Stimulated activated CD8-positive, alpha-beta memory T cell treated with anti-CD3 and anti-CD28 coated beads, Interleukin-12 subunit alpha, Interleukin-12 subunit beta, amount 100 ng/mL, for 24 hours (primary cell): ENCODE results near the gene SSU72.
"Not testable (repeated sequence)": the region's sequence is repeated elsewhere in the genome, so short reads cannot be mapped to it uniquely, and the experiment has no call there.

Experiments used
- DNase-seq: peaks from one replicate; pipeline ENCODE4 v3.0.0-alpha.2; 2020; ENCODE audit errors: extremely low read depth

The SSU72 gene

GRCh38 chr1:1527092-1527816 lies 47.4 kb downstream of the SSU72 start:
- DNase-seq, result no peak

DNA sequence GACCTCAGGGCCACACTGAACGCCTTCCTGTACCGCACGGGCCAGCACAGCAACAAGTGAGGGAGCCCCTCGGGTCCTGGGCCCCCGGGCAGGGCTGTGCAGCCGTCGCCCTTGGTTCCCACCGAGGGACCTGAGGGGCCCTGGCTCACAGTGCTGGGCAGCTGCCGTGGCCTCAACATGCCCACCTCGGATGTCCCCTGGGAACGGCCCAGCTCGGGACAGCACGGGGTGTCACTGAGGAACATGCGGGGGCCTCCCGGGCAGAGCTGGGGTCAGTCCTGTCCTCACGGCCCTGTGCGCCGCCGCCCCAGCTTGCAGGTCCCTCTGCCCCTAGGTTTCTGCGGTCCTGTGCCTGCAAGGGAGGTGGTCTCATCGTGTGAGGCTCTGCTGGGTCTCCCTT lies 48.2 kb downstream of the SSU72 start:
- not testable (repeated sequence) for DNase-seq

GRCh38 chr1:1524750-1525383 lies 49.8 kb downstream of the SSU72 start:
- DNase-seq, result not testable (repeated sequence)

DNA sequence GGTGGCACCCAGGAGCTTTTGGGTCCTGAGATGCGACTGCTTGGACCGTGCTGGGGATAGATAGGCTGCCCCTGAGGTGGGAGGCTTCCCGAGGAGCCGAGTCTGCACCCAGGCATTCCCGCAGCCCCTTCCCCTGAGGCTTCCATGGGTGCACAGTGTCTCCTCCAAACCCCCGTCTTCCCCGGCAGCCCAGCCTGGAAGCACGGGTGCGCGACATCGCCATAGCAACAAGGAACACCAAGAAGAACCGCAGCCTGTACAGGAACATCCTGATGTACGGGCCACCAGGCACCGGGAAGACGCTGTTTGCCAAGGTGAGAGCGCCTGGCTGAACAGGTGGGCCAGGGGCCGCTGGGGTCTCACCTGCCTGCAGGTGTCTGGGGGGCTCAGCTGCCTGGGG lies 51.0 kb downstream of the SSU72 start:
- not testable (repeated sequence) for DNase-seq

- DNase-seq, result not testable (repeated sequence)
Observed at GRCh38 chr1:1523226-1523625, 51.4 kb downstream of the SSU72 start.

- not testable (repeated sequence) for DNase-seq
Observed at GRCh38 chr1:1522536-1522935, 52.1 kb downstream of the SSU72 start.

GRCh38 chr1:1521331-1521730 lies 53.3 kb downstream of the SSU72 start:
- no peak for DNase-seq

DNA sequence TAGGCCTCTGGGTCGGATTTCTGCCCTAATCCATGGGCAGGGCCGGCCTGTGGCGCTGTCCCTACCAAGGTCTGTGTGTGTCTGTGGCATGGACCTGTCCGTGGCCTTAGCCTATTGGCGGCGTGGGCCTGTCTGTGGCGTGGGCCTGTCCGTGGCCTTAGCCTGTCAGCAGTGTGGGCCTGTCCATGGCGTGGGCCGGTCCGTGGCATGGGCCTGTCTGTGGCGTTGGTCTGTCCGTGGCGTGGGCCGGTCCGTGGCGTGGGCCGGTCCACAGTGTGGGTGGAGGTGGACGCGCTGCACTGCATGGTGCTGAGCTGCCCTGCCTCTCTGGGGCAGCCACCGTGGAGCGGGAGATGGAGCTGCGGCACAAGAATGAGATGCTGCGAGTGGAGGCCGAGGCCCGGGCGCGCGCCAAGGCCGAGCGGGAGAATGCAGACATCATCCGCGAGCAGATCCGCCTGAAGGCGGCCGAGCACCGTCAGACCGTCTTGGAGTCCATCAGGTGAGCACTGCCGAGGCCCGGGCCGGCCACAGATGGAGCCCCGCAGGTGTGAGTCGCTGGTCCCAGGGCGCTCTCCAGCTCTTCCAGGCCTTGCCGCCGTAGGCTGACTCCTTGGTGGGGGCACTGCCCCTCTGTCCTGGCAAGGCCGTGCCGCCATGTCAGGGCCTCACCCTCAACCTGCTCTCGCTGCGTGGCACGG lies 54.7 kb downstream of the SSU72 start:
- DNase-seq, result not testable (repeated sequence)

DNA sequence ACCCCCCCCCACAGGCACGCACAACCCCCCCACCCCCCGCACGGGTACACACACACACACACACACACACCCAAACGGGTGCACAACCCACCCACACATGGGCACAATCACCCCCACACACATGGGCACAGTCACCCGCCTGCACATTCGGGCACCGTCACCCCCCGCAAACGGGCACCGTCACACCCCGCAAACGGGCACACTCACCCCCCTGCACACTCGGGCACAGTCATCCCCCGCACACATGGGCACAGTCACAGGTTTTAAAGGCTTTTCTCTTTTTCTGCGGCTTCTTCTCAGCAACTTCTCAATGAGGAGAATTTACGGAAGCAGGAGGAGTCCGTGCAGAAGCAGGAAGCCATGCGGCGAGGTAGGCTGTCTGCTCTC lies 56.0 kb downstream of the SSU72 start:
- not testable (repeated sequence) for DNase-seq

DNA sequence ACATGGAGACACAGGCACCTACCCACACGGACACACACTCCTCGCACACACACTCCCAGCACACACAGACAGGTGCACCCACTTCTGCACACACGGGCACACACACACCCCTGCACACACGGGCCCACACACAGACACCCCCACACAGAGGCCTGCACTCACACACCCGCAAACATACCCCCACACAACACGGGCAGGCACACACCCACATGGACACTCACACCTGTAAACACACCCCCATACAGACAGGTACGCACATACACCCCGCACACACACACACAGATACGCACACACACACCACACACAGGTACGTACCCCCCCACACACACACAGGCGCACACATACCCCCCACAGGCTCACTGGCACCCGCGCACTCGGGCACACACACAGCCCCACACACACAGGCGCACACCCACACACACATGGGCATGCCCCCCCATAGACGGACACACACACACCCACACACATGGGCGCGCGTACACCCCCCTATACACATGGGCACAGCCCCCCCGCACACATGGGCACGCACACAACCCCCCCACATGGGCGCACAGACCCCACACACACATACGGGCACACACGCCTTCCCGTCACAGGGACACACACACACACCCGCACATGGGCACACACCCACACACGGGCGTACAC lies 56.6 kb downstream of the SSU72 start:
- DNase-seq, result no peak

DNA sequence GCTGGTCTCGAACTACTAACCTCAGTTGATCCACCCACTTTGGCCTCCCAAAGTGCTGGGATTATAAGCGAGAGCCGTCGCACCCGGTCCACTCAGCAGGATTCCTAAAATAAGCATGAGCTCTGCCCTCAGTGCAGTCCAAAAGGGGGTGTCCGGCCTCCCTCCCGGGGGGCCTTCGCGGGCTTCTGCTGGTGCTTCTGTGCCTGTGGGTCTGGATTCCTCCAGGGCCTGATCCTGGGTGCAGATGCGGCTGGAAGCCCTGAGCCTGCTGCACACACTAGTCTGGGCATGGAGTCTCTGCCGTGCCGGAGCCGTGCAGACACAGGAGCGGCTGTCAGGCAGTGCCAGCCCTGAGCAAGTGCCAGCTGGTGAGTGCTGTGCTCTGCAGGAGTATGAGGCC lies 57.7 kb downstream of the SSU72 start:
- not testable (repeated sequence) for DNase-seq

- DNase-seq, result not testable (repeated sequence)
Observed at GRCh38 chr1:1514376-1514775, 60.3 kb downstream of the SSU72 start.

DNA sequence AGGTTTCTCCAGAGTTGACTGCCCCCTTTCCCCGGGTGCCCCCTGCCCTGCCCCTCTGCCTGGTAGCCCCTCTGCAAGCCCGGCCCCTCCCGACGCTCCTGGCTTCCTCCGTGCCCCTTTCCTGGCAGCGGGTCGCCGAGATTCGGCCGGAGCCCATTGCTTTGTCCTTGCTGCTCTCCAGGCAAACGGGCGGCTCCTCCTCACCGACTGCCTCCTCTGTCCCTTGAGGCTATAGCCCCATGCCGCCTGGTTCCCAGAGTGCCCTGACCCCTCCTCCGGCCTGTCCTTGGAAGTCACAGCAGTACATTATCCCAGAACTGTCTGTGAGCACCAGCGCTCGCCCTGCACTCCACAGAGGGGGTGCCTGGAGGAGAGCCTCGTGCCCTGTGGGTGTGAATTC lies 61.0 kb downstream of the SSU72 start:
- DNase-seq, result not testable (repeated sequence)

GRCh38 chr1:1512425-1512824 lies 62.2 kb downstream of the SSU72 start:
- DNase-seq, result not testable (repeated sequence)

- DNase-seq, result peak; percentile 96
Observed at GRCh38 chr1:1511533-1512285, 63.0 kb downstream of the SSU72 start, which contains the start of gene ATAD3A. TSS of gene ATAD3A (plus strand) at chr1:1512162. CDS start at chr1:1512269, 107 bp downstream.

- no peak for DNase-seq
Observed at GRCh38 chr1:1510912-1511532, 63.6 kb downstream of the SSU72 start.

DNA sequence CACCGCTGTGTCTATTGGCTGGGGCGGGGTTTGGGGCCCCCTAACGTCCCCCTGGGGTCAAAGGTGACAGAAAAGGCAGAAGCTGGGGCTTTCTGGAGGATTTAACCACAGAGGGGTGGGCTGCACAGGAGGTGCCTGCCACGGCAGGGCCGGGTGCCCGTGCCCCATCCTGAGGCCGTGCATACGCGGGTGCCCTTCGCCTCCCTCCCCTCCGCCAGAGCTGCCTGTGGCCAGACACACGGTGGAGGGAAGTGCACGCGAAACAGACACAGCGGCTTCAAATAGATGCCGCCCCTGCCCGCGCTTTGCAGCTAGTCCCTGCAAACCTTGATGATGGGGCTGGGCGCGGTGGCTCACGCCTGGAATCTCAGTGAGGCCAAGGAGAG lies 65.2 kb downstream of the SSU72 start:
- not testable (repeated sequence) for DNase-seq

DNA sequence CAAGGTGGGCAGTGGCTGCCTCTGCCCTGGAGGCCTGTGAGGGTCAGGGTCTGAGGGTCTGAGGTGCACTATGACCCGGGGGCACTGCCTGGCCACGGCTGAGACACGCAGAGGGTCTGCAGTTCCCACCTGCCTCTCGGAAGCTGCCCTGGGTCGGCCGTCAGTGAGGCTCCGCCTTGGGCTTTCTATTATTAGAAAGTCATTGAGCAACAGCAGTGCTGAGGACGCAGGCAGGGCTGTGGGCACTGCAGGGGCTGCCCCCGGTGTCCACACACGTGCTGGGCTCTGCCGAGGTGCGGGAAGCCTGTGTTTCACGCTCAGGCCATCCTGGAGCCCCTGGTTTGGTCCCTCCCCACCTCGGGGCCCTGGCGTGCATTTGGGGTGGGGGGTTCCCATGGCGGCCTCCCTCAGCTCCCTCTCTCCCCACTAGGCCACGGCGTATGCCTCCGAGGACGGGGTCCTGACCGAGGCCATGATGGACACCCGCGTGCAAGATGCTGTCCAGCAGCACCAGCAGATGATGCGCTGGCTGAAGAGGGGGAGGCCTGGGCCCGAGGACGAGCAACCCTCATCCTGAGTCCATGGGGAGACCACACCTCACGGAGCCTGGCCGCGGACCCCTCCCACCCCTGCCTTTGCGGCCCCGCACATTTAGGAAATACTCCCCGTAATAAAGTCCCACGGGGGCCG lies 65.7 kb downstream of the SSU72 start:
- not testable (repeated sequence) for DNase-seq

DNA sequence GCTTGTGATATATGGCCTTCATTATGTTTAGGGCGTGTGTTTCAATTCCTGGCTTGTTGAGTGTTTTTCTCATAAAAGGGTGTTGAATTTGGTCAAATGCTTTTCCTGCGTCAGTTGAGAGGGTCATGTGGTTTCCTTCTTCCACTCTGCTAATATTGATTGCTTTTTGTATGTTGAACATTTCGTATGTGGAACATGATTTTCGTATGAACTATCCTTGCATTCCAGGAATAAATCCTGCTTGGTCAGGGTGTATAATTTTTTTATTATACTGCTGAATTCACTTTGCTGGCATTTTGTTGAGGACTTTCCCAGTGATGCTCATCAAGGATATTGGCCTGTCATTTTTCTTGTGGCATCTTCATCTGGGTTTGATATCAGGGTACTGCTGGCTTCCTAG lies 67.4 kb downstream of the SSU72 start:
- no peak for DNase-seq

GRCh38 chr1:1505801-1506200 lies 68.9 kb downstream of the SSU72 start:
- DNase-seq, result not testable (repeated sequence)
